GM18951 (cell line): ENCODE data around the gene CCDC188.

Experiments used
- POLR2A ChIP-seq: IDR thresholded peaks from 4 replicates; pipeline ENCODE4 v1.6.1; 2011; ENCODE audit warnings: mild to moderate bottlenecking; ENCODE audit not compliant: insufficient read length, insufficient read depth; ENCODE audit errors: extremely low read depth
- in situ Hi-C: fragments of 300-500 bp; cut with MboI; formaldehyde crosslinking; loops from one replicate; pipeline ENCODE4 v1.12.0; 2022; ENCODE audit warnings: low sequenced_read_pairs, mixed read lengths, inconsistent platforms; ENCODE audit not compliant: unreplicated experiment

CCDC188 gene

DNA sequence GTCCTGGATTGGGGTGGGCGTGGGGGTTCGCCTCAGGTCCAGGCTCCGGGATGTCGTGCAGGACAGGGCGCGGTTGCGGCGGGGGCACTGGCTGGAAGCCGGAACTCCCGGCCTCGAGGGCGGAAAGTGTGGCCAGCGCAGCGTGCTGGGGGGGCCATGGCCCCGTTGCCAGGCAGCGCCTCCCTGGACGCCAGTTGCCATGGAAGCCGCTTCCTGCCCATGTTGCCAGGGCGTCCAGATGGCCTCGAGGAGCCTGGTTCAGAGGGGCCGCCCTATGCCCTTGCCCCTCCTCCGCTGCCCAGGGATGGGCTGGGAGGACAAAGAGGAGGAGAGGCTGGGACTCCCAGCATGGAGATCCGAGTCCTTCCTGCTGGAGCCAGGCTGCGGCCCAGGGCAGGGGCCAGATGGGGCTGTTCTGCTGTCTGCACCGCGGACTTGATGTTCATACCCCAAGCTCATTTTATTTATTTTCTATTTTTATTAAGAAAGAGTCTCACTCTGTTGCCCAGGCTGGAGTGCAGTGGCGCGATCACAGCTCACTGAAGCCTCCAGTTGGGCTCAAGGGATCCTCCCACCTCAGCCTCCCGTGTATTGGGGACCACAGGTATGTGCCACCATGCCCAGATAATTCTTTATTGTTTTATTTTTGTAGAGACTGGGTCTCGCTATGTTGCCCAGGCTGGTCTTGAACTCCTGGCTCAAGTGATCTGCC, 4.6 kb upstream of the CCDC188 start:
- in situ Hi-C loops = loop anchor here (10.0 kb wide), 1 partner anchor 139 kb away; no protein-coding TSS in a partner anchor
- TF ChIP-seq POLR2A = no peak

DNA sequence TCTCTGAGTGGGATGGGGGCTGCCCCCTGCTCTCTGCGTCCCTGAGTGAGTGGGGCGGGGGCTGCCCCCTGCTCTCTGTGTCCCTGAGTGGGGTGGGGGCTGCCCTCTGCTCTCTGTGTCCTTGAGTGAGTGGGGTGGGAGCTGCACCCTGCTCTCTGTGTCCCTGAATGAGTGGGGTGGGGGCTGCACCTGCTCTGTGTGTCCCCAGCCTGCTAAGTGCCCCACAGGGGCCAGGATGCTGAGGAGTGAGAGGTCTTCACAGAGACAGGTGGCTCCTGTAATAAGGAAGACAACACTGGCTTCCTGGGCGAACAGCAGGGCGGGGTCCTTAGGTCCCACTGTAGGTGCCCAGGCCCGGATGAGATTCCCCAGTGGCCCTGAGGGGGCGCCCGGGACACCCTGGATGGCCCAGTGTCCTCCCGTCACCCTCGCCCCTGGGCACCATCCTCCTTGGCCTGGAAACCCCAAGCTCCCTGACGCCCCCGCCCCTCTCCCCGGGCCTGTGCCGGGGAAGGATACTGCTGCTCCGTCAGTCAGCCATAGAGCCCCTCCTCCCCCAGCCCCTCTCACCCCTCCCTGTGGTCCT, 3.8 kb upstream of the CCDC188 start:
- in situ Hi-C loops = loop anchor here (10.0 kb wide), 1 partner anchor 140 kb away; no protein-coding TSS in a partner anchor

DNA sequence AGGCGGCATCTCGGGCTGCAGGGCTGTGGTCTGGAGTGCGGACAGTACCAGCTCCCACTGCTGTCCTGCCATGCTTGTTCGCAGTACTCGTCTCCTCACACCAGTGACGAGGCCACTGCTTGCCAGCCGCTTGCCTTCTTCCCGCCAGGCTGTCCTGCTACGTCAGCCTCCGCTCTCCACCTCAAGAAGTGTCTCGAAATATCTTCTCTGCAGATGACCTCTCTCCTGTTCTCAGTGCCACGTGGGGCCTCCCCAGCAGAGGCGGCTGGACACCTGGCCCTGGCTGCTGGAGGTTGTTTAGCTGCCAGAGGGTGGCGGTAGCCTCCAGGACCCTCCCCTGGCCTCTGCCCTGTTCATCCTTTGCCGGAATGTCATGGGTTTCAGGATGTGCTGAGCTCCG, 3.1 kb upstream of the CCDC188 start:
- in situ Hi-C loops = loop anchor here (10.0 kb wide), 1 partner anchor 141 kb away; no protein-coding TSS in a partner anchor
- no peak for TF ChIP-seq POLR2A

More for the DNA sequence above, 3.8 kb upstream of the CCDC188 start:
- no peak for TF ChIP-seq POLR2A

DNA sequence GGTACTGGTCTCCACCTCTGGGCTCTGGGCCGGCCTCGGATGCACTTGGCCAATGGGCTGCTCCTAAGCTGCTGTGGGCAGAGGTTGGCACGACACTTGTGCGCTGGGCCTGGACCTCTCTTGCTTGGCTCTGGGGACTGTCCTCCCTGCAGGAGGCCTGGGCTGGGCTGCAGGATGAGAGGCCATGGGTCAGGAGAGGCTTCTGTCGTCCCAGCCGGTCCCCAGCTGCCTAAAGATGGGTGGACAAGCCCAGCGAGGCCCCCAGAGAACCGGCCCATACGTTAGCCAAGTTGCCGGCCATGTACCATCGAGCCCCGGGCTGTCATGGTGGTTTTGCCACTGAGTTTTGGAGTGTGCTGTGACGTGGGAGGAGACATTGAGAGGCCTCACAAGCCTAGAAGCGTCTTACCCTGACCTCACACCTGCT, 1.6 kb upstream of the CCDC188 start:
- in situ Hi-C loops = loop anchor here (10.0 kb wide), 1 partner anchor 142 kb away; no protein-coding TSS in a partner anchor

DNA sequence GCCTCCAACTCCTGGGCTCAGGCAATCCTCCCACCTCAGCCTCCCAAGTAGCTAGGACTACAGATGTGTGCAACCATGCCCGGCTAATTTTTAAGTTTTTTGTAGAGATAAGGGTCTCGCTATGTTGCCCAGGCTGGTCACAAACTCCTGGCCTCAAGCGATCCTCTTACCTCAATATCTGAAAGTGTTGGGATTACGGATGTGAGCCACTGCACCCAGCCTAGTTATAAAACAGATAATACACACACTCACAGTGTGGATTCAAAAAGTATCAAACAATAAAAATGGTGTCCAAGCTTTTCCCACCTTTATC, 377 bp upstream of the CCDC188 start:
- in situ Hi-C loops = loop anchor here (10.0 kb wide), 1 partner anchor 144 kb away; no protein-coding TSS in a partner anchor
- no peak for TF ChIP-seq POLR2A

More for the DNA sequence above, 1.6 kb upstream of the CCDC188 start:
- no peak for TF ChIP-seq POLR2A

DNA sequence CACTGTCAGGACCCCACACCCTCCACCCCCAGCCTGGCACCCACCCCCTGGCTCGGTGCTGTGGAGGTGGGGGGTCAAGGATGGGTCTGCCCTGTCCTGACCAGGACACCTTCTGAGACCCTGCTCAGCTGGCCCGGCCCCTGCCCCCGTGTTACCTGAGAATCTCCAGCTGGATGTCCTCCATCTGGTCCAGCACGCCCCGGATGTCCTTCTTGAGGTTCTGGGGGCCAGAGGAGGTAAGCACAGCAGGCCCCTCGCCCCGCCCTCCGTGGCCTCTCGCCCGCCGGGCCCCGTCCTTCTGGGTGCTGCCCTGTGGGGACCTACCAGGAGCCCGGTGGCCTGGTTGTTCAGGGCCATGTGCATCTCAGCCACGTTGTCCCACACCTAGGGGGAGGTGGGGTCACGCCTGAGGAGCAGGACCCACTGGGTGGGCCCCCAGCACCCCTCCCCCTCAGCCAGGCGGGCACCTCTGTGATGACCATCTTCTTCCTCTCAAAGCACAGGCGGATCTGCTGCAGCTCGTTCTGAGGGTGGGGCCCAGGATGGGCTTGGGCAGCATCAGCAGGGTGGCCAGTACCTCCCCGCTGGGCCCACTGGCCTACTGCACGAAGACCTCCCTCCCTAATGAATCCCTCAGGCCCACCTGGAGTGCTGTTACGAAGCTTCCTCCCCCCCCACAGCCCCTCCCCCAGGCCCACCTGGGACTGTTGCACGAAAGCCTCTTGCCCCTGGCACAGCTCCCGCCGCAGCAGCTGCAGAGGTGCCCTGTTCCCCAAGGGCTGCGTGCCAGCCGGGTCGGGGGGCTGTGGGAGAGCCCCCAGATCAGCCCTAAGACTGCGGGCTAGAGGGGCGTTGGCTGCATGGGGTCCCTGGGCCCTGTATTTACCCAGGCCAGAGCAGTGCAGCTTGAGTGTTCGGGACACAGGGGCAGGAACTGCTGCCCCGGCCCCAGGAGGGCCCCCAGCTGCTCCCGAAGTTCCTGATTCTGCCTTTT, 1.3 kb downstream of the CCDC188 start:
- in situ Hi-C loops = loop anchor here (10.0 kb wide), 1 partner anchor 145 kb away; no protein-coding TSS in a partner anchor
- TF ChIP-seq POLR2A = no peak

DNA sequence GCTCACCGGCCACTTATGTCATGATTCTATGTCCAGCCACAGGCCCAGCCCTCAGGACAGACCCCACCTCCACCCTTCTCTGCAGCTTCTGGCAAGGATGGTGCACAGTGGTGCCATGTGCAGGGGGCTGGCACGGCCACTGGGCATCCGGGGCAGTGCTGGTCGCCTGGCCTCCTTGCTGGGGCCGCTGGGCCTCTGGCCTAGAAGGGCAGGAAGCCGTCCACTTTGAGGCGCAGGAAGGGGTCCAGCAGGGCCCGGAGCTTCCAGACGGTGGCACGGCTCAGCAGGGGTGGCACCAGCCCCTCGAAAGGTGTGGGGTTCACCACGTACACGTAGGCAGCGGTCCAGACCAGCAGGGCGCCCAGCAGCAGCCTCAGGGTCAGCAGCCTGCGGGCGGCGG, 2.4 kb downstream of the CCDC188 start:
- in situ Hi-C loops = no loop called here
- no peak for TF ChIP-seq POLR2A

DNA sequence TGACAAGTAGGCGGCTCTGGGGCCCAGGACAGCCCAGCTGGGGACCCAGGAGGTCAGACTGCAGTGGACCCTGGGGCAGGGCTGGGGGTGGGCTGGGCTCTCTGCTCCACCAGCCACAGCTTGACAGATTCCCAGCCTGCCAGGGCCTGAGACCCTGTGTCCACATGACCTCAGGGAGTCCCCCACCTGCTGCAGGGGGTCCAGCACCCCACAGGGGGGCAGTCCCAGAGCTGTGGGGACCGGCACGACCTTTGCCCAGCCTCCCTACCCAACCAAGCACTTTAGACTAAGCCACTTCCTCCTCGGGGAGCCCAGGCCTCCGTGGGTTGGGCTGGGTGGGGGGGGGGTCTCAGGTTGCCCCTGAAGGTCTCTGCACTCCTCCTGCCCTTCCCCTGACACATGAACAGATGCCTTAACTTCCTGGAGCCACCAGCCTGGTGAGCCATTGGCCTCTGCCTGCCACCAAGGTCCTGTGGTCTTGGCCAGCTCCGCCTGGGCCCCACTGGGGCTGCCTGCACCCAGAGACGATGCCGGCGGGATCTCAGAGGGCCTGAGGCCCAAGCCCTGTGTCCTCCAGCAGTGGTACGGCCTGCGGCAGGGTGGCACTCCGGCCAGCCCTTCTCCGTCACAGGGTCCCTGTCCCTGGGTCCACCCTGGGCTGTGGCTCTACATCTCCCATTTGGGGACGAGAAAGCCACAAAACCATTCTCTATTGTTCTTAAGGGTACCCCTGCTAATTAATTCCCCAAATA, 3.4 kb downstream of the CCDC188 start:
- TF ChIP-seq POLR2A = no peak
- in situ Hi-C loops = no loop called here

DNA sequence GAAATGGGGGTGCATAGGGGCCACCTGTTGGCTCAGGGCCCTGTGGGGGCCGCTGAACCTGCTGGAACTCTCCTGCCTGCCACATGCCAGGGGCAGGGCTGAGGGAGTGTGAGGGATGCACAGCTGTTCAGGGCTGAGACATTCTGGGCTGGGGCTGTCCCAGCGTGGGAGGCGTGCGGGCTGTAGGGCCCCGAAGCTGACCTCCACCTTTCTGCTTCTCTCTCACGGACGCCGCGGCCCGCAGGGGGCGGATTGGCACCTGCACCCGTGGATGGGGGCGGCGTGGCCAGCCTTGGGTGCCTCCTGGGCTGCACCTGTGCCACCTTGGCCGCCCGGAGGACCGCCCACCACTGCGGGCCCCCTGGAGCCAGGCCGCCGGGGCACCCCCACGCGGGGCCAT, 4.1 kb downstream of the CCDC188 start:
- no peak for TF ChIP-seq POLR2A
- in situ Hi-C loops = no loop called here

DNA sequence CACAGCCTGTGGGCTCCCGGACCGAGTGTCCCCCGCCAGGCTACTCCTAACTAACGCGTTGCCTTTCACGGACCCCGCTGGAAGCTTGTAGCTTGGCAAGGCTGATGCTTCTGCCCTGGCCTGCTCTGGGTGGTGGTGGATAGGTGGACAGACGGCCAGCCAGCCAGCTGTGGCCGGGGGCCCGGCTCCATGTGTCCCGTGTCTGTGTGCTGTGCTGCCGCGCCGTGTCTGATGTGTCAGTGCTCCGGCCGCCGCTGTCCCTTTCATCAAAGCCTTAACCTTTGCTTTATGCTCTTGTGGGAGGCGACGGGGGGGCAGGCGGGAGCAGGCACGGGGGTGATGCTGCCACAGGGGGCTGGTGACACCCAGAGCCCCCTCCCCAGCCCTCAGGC, 5.0 kb downstream of the CCDC188 start:
- no peak for TF ChIP-seq POLR2A
- in situ Hi-C loops = no loop called here

DNA sequence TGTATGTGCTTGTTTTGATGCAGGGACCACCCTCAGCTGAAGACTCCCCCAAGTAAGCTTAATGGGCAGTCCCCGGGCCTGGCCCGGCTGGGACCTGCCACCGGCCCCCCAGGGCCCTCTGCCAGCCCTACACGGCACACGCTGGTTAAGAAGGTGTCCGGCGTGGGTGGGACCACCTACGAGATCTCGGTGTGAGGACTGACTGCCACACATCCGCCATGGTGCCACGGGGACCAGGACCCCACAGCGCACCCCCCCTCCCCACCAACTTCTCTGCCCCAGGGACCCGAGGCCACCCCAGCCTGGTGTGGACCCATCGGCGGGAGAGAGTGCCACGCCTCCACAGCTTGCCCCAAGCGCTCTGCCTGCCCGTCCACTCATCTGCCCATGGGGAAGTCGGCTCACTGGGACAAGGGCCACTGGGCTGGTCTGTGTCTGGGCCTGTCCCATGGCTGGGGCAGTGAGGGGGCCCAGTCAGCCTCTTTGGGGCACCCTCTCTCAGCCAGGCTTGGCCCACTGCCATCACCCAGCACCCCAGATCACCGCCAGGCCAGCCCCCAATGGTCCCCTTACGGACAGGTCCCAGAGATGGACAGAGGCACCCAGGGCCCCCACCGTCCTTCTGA, 5.5 kb downstream of the CCDC188 start:
- in situ Hi-C loops = no loop called here
- TF ChIP-seq POLR2A = no peak
